NCI-H510A (cell line): ENCODE results near the gene TBL1X.
A peak's percentile ranks its signal among the peaks of the same experiment; 100 is the strongest.

Experiments
- DNase-seq: peaks from one replicate; lab custom pipeline; 2025; lab: John Stamatoyannopoulos, UW

Gene TBL1X

DNA sequence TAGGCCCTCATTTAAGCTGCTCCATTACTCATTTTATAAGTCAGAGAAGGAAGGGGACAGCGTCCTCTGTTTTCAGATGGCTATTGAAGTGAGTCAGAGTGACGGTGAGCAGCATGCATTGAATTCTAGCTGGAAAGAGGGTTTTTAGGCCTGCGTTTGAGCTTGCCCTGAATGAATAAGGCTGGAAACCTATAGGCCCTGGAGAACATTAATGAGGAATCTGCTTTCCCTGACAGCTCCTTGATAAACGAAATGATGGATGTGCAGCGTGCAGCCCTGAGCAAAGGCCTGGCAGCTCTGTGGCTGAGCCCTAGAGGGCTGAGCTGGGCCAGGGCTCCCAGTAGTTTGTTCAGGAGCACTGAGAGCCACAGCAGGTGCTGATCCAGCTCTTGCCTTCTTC lies 33.4 kb downstream of the TBL1X start:
- DNase-seq, result no peak

DNA sequence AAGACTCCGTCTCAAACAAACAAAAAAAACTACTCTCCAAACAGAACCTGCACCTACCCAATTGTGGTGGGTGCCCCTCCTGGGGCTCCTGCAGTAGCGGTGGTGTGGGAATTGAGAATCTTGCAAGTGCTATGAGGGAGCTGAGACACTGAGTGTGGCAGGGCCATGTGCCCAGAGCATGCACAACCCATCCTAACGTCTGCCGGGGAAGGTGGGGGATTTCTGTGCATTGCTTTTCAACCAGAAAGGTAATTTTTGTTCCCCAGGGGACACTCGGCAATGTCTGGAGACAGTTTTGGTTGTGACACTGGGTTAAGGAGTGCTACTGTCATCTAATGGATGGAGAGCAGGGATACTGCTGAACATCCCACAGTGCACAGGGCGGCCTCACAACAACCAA lies 35.7 kb downstream of the TBL1X start:
- no peak for DNase-seq

DNA sequence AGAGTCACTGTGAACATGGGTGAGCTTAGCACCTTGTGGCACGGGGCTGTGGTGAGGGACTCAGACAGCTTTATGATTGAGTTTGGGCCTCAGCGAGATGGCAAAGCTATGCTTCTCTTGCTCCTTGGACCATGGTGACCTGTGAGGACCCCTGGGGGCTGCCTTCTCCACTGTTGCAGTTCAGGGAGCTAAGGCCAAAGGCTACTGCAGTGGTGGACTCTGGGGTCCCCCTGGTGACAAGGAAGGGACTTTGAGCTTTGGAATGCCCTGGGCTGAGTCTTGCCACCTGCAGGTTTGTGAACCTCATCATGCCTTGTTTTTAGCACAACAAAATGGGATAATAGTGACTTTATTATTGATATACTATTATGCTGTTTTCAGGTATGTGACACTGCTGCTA lies 36.5 kb downstream of the TBL1X start:
- no peak for DNase-seq

DNA sequence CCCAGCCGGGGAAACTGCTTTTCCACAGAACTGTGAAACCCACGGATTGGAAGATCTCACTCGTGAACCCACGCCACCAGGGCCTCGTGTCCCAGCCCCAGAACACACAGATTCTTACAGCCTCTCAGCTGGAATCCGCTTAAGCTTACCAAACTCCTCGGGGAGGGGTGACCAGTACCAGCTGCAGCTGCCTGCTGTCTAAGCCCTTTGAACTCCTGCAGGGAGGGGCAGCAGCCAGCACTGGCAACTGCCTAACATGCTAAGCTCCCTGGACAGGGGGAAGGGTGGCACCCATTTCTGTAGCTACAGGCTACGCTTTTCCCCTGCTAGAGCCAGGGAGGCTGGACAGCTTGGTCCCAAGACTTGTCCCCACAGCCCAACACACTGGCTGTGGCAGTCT lies 38.4 kb downstream of the TBL1X start:
- DNase-seq, result no peak

DNA sequence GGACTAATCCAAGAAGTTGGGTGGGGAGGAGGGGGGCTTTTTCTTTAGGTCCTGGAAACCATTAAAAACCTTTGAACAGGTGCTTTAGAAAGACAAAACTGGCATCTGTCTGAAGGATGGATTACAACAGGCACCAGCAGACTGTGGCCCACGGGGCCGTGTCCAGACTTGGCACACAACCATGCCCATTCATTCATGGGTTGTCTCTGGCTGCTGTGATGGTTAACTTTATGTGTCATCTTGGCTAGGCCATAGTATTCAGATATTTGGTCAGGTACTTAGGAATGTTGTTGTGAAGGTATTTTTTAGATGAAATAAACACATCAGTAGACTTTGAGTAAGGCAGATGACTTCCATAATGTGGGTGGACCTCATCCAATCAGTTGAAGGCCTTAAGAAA lies 45.5 kb downstream of the TBL1X start:
- DNase-seq, result no peak

DNA sequence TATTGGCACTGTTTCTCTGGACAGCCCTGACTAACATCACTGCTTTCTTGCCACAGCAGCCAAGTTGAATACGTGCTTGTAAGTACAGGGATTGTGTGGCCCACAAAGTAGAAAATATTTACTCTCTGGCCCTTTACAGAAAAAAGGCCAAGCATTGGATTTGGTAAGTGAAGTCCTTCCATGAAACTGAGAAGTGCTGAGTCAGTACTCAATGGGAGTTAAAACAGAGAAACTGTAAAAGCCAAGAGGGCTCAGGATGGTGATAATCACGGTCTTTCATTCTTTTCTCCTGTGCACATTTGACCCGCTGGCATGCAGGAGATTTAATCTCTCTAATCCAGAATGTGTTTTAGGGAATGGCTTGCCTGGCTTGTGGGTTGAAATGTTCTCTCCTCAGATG lies 46.1 kb downstream of the TBL1X start:
- no peak for DNase-seq

DNA sequence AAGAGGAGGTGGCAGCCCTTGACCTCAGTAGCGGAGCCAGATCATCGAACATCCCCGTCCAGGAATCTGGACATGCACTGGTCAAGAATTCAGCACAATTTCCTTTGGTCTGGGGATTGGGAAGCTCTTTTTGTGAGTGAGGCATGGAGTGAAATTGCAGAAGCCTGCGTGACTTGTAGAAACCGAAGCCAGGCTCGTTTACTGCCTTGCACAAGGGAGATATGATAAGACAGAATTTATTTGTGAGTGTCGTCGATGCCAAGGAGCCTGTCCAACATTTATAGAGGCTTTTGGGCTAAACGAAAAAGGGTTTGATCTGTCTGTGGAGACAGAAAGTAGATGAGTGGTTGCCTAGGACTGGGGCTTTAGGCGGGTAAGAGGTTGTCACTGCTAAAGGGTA lies 50.6 kb downstream of the TBL1X start:
- no peak for DNase-seq

DNA sequence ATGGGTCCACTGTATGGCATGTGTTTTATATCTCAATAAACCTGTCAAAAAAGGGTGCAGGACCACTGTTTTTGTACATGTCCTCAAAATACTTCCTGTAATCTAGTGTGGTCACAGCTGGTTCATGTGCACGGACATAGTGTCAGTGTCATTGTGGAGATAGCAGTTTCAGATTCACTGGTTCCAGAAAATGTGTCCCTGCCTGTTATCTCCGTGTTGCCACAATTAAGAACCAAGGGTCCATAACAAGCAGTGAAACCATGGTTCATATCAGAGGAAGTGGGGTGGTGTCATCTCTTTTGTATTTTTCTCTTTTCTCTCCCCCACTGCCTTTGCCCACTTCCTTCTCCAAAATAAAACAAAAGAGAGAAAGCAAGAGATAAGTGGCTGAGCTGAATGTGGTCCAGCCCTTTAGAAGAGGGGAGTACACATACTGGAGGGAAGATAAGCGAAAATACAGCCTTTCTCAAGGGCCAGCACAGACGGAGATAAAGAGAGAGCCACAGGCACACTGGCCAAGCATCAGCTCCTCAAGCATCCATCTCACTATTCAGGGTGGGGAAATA lies 51.2 kb downstream of the TBL1X start:
- no peak for DNase-seq

DNA sequence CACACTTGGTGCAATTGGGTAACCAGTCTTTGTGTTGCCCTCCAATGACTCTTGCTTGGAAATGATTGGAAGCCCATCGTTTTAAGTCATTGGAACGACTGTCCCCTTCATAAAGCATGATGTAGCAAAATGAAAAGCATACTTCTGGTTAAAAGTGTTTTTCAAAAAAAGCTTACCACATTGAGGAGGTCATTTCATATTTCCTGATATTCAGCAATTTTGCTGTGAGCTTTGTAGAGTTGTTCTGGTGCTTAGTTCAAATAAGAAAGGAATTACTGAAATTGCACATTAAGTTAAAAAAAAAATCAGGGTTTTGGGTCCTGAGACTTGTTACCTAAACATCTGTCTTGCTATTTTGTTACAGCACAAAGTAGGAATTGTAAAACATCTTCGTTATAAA lies 51.8 kb downstream of the TBL1X start:
- no peak for DNase-seq

DNA sequence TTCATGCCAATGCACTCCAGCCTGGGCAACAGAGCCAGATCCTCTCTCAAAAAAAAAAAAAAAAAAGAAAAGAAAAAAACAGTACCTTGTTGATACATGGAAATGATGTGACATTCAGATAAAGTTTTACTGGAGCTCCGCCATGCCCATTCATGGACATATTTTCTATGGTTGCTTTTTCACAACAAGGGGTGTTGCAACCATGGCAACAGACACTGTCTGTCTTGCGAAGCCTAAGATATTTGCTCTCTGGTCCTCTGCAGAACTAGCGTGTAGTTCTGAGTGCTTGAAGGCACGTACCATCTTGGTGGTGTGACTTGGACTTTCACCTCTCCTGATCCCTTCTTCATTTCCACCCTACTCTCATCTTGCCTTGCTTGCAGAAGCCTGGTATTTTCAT lies 53.2 kb downstream of the TBL1X start:
- DNase-seq, result no peak

DNA sequence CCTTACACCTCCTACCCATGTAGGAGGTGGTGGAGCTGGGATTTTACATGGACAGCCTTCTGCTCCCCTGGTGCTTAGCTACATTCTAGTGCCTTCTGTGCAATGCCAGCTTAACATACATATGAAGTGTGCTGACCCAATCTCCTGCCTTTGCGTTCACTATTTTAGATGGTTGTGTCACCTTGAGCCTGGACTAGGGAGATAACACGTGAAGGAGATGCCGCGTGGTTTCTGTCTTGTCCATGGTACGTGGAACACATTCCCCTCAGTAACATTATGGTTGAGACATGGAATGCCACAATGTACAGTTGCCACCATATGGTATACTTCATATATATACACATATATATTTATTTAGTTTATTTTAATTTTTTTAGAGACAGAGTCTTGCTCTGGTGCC lies 54.0 kb downstream of the TBL1X start:
- DNase-seq, result no peak

DNA sequence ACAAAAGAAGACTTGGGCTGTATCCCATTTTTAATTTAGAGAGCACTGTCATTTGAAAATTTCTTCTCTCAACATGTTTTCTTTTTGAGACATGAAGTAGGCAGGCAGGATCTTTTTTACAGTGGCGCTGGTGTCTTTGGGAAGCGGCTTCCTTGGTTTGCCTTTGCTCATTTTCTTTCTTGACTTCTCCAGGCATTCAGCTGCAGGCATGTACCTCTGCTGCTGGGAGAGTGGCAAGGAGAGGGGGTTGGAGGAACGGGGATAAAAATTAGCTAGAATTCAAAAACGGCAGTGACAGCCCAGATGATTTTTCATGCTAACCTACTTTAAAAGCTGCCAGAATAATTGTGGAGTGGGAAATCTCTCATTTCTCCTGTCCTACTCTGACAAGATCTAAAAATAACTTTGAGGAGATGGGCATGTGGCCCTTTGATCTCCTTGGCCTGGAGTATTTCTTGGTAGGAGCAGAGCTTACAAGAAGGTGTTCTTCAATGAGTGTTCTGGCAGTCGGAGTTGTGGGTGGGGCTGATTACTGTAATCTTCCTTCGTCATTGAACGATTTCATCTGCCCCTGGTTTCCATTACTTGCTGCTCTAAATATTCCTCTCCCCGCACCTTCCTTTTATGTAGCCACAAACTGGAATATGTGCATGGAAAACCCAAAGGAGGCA lies 54.8 kb downstream of the TBL1X start:
- no peak for DNase-seq

DNA sequence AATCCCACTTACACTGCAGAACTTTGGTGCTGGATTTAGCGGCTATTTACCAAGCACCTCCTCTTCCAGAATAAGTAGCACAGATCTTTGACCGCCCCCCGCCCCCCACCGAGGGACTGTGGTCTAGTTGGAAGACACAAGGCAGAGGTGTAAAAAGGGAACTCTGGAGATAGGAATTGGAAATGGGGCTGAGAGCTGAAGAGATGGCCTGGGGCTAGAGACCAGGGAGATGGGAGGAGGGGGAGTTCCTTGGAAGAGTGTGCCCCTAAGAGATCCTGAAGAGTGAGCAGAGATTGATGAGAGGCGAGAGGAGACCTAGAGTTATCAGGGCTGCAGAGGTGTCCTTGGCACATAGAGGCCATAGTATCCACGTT lies 55.3 kb downstream of the TBL1X start:
- DNase-seq, result no peak

DNA sequence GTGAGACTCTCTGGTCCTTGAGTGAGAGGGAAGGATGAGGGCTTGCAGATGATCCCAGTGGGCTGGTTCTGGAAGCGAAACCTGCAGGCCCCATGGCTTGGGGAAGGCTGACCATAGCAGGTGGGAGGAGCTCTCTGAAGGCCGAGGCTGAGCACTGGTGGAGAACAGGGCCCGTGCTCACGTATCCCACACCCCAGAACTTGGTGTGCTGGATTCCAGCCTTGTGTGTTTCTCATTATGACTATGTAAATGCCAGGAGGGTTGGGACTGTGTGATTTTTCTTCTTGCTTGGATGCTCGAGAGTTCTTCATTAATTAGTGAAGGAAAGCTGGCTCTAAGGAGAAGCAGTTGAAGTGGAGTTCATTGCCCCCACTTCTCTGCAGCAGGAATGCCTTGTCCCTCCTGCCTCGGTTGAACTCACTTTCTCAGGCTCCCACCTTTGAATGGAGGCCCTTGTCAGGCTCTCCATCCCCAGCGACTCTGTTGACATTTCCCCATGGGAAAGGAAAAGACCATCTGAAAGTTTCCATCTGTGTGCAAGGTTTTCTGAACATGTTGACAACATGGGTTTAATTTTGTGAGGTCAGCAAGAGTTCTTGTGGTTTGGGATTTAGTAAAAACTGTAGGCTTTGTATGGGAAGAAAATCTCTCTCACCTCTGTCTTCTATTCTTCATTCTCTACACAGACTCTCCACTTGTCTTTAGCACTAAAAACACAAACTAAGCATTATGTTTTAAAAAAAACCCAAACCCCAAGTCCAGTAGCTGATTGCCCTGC lies 57.7 kb downstream of the TBL1X start:
- DNase-seq, result no peak

DNA sequence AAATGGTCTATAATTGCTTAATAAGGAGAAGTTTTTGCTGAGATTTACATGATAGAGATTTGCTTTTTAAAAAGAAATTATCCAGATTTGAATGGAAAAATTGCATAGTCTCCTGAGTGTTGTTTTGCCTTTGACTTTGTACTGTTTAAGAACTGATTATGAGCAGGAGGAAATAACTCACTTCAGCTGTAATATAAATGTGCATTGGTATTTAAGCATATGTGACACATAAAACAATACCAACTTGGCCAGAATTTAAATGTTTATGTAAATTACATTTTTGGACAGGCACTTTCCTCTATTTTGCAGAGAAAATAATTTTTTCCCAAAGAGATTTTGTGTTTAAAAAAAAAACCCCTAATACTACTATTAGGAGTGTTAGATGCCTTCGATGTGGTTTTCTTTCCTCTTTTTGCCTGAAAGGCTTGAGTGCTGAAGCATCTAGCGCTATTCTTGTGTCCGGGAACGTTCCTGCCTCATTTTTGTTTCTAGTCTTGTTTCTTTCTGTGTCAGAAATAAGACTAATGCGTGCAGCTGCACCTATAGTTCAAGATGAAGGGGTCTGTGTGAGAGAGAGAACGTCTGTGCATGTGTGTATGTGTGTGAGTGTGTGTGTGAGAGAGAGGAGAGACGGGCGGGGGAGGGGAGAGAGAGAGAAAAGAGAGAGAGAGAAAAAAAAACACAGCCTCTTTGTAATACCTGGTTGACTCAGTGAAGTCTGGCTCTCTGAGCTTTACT lies 60.8 kb downstream of the TBL1X start:
- no peak for DNase-seq

DNA sequence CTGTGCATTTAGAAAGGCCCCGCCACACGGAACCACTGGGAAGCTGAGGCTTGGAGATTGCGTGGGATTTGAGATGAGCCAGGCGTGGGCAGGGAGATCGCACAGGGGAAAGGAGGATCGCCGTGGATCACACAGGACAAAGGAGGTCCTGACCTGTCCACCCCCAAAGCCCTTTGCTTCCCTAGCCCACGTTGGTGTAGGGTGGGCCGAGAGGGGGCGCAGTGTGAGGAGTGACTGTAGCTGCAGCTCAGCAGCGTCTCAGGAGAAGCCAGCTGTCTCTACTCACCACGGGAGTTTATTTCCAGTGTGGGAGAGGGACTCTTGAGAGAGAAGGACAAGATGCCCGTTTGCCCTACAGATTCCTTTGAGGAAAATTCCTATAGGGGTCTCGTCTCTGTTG lies 62.1 kb downstream of the TBL1X start:
- DNase-seq, result no peak

DNA sequence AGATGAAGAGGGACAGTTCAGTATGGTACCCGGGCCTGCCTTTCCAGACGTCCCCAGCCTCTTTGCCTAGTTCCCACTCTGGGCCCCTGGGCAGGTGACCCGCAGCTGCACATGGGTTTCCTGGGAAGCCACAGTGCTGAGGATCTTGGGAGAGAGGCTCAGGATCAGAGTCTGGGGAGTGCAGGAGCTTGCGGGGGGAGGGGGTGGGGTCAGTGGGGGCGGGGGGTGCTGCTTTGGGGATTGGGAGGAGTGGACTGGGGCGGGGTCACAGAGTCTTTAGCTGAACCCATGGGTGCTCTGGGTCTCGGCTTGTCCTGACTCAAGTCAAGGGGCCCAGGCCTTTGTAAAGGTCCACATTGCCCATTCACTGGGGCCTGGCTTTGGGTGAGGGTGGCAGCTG lies 63.6 kb downstream of the TBL1X start:
- no peak for DNase-seq

DNA sequence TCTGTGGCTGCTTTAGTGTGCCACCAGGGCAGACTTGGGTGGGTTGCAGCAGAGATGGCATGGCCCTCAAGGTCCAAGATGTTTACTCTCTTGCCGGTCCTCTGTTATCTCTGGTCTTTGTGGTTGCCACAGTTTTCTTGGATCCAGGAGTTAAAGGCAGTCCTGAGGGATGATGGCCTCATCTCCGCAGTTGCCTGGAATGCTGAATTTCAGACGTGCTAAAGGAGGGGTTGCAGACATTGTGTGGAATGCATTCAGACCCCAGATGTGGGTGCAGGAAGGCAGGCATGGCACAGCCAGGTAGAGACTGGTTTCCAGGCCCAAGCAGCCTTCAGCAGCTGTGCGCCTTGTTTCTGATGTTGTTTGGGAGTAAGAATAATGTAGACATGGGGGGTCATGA lies 64.4 kb downstream of the TBL1X start:
- DNase-seq, result no peak

DNA sequence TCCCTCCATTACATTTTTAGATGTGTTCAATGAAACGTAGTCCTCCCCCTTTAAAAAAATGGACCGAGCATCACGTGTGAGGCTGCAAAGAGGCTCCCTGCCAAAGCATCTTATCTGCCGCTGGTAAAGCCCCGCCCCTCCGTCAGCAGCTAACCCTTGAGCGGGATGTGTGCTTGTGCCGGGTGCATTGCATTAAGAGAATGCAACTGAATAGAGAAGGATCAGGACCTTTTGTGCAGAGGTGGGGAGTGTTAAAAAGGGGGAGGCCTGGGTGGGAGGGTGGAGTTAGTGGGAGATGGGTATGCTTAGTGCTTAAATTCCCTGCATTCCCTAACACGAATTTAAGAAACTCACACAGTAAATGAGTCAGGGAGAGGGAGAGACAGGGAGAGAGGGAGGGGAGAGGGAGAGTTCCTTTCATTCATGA lies 66.0 kb downstream of the TBL1X start:
- peak; percentile 57 for DNase-seq

DNA sequence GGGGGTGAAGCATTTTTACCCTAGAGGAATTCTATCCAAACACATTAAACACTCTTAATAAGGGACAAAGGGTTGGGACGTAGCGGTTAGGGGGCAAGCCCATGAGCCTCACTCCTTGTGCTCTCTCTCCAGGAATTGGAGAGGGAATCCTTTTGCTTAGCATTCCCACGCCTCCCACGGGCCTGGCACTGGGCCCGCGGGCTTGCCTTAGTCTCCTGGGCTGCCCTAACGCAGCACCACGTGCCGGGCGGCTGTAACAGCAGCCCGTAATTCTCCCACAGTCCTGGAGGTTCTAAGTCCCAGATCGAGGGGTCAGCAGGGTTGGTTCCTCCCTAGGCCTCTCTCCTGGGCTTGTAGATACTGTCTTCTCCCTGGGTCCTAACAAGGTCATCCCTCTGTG lies 67.5 kb downstream of the TBL1X start:
- no peak for DNase-seq

DNA sequence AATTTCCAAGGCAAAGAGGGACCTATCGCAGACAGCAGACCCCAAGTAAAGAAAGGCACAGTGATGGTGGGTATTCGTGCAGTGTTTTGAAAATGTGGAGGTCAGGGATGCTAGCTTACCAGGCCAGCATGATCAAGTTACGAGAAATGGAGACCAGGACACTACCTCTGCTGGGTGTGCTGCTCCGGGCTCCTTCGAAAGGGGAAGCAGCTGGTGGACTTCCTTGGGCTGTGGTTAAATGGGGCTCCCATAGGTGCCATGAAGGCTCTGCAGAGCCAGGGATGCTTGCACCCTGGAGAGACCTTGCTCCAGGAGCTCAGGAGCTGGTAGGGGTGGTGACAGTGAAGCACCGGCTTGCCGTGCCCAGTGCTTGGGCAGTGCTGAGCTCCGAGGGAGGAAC lies 68.8 kb downstream of the TBL1X start:
- no peak for DNase-seq

DNA sequence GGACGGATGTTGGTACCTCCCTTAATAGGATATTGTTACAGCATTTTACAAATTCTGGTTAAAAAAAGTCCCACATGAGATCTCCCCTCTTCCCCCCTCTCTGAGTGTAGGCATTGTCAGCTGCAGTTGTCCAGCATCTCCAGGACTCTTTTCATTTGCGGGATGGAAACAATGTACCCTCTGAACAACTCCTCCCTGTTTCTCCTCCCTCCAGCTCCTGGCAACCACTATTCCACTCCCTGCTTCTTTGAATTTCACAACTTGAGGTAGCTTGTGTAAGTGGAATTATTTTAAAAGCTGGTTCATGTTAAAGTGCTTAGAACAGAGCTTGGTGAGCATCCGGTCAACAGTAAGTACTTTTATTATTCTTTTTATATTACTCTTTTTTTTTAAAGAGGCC lies 69.8 kb downstream of the TBL1X start:
- no peak for DNase-seq

DNA sequence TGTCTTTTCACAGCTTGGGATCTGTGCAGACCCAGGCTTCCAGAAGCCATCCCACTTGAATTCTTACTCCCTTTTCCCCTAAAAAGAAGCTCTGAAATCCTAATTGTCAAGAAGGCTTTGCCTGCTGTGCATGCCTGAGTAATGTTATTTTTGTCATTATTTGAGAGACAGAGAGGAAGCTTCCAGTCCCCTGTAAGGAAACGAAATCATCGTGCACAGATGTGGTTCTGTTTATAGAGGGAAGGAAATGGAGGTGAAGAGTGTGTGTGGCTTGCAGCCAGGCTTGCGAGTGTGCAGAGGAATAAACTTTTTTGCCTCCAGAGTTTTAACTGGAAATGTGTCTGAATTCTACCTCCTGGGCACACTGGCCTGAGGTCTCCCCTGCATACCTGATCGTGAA lies 70.2 kb downstream of the TBL1X start:
- DNase-seq, result no peak
